Thyroid gland (tissue), 4 donors: Measurements from ENCODE around the gene NMRK2.

ENCODE experiments used
- CTCF ChIP-seq, 6 experiments: fragments of 200-600 bp in 3 of 6; fragments of 450-650 bp in 3 of 6; sonication (generic) in 3 of 6; IDR thresholded peaks; one replicate each; pipeline ENCODE4 v1.5.1; 2016 to 2019; ENCODE audit warnings: antibody characterized with exemption in 6 of 6, mild to moderate bottlenecking in 2 of 6, inconsistent platforms in 1 of 6, moderate library complexity in 1 of 6
- POLR2A ChIP-seq, 2 donors: fragments of 450-650 bp; IDR thresholded peaks; one replicate each; pipeline ENCODE4 v1.6.1; 2017; ENCODE audit warnings: antibody characterized with exemption in 2 of 2, mild to moderate bottlenecking in 2 of 2, moderate library complexity in 1 of 2

GRCh38 chr19:3985643-3986259, 52.9 kb downstream of the NMRK2 start:
- TF ChIP-seq POLR2A (IDR thresholded peaks at IDR 0.05) (no peak), CTCF (IDR thresholded peaks at IDR 0.05) (no peak)
